Breast epithelium (tissue), 4 donors: ENCODE data around the gene CDH13. TPM values are rescaled to one million over a fixed set of nuclear protein-coding genes. Genes with fewer than 3 reads are reported as not detected.

Experiments
- DNase-seq, 2 donors: peaks; one replicate each; pipeline ENCODE4 v3.0.0-alpha.2; 2019; ENCODE audit warnings: low spot score in 2 of 2
- H3K27ac ChIP-seq, 2 donors: fragments of 200-600 bp; sonication (generic) in 1 of 2; one replicate each; pipeline ENCODE4 v1.5.1; 2016 to 2019; ENCODE audit warnings: mild to moderate bottlenecking in 1 of 2
- H3K27me3 ChIP-seq, 2 donors: fragments of 200-600 bp; sonication (generic) in 1 of 2; one replicate each; pipeline versions ENCODE4 v1.5.1 to v1.6.0; 2017 to 2019; ENCODE audit warnings: control low read depth in 1 of 2, mild to moderate bottlenecking in 1 of 2
- H3K36me3 ChIP-seq: fragments of 200-600 bp; one replicate; pipeline ENCODE4 v1.5.1; 2019
- H3K4me1 ChIP-seq, 2 donors: fragments of 200-600 bp; sonication (generic); one replicate each; pipeline ENCODE4 v1.5.1; 2016 to 2019; ENCODE audit warnings: control low read depth in 1 of 2
- H3K4me3 ChIP-seq, 3 donors: fragments of 200-600 bp; sonication (generic); 1 replicate in 2 of 3; 2 replicates in 1 of 3; pipeline ENCODE4 v1.5.1; 2016 to 2019; ENCODE audit warnings: mild to moderate bottlenecking in 3 of 3, moderate library complexity in 2 of 3
- H3K9me3 ChIP-seq, 2 donors: fragments of 200-600 bp; sonication (generic) in 1 of 2; one replicate each; pipeline ENCODE4 v1.5.1; 2016 to 2019; ENCODE audit warnings: control low read depth in 1 of 2
- CTCF ChIP-seq, 3 donors: fragments of 450-650 bp; IDR thresholded peaks; one replicate each; pipeline ENCODE4 v1.5.1; 2016 to 2017; ENCODE audit warnings: antibody characterized with exemption in 3 of 3, mild to moderate bottlenecking in 3 of 3, moderate library complexity in 3 of 3
- POLR2A ChIP-seq: fragments of 450-650 bp; IDR thresholded peaks from one replicate; pipeline ENCODE4 v1.6.1; 2016; ENCODE audit warnings: antibody characterized with exemption, mild to moderate bottlenecking, moderate library complexity
- POLR2AphosphoS5 ChIP-seq, 3 donors: sonication (generic); formaldehyde crosslinking; IDR thresholded peaks; one replicate each; pipeline ENCODE4 v1.6.1; 2017; ENCODE audit warnings: antibody characterized with exemption in 3 of 3
- intact Hi-C: fragments of 100-400 bp; cut with DNase I; formaldehyde crosslinking; loops from one replicate; pipeline ENCODE4 v1.15.1; 2023; ENCODE audit warnings: low total_unique reads
- total RNA-seq, 3 donors: library from RNA; depleted of rRNA; stranded (reverse); fragments of >200 nt; gene quantifications; one replicate each; pipeline ENCODE4 v1.1.0, GENCODE V29; 2016

CDH13 gene
- total RNA-seq, 3 donors from 2014 or later: 6.0 to 13.1 (median 11.5) TPM

GRCh38 chr16:82843606-82844271 is 217.0 kb downstream of the CDH13 start:
- peaks cover 0 to 9% of the 10 kb centered on the region in 2 donors for H3K9me3 ChIP-seq
- TF ChIP-seq CTCF (IDR thresholded peaks at IDR 0.05) (no peak), POLR2AphosphoS5 (IDR thresholded peaks at IDR 0.05) (no peak), POLR2A (no peak)
- H3K27me3 ChIP-seq: no peaks in the 10 kb centered on the region
- intact Hi-C loops: no loop called here
- H3K27ac ChIP-seq: no peak overlapping the region
- DNase-seq: no peak
- no peaks in the 10 kb centered on the region for H3K4me1 ChIP-seq
- H3K36me3 ChIP-seq: no peaks in the 10 kb centered on the region
- H3K4me3 ChIP-seq: no peak overlapping the region

GRCh38 chr16:82845116-82845515 is 218.3 kb downstream of the CDH13 start:
- Histone ChIP-seq H3K27ac (no peak overlapping the region), H3K27me3 (no peaks in the 10 kb centered on the region), H3K4me1 (no peaks in the 10 kb centered on the region), H3K4me3 (no peak overlapping the region), H3K9me3 (peaks cover 0 to 9% of the 10 kb centered on the region in 2 donors), H3K36me3 (no peaks in the 10 kb centered on the region)
- intact Hi-C loops: no loop called here
- TF ChIP-seq POLR2A: no peak
- TF ChIP-seq POLR2AphosphoS5 (IDR thresholded peaks at IDR 0.05): no peak
- TF ChIP-seq CTCF (IDR thresholded peaks at IDR 0.05): no peak
- DNase-seq: no peak

GRCh38 chr16:82846806-82847205 is 220.0 kb downstream of the CDH13 start:
- no peaks in the 10 kb centered on the region for H3K36me3 ChIP-seq
- no peaks in the 10 kb centered on the region for H3K4me1 ChIP-seq
- peaks cover 0 to 9% of the 10 kb centered on the region in 2 donors for H3K9me3 ChIP-seq
- intact Hi-C loops: no loop called here
- TF ChIP-seq POLR2A (no peak), CTCF (IDR thresholded peaks at IDR 0.05) (no peak), POLR2AphosphoS5 (IDR thresholded peaks at IDR 0.05) (no peak)
- no peak overlapping the region for H3K4me3 ChIP-seq
- H3K27me3 ChIP-seq: no peaks in the 10 kb centered on the region
- DNase-seq: no peak
- H3K27ac ChIP-seq: no peak overlapping the region

GRCh38 chr16:82848013-82848412 is 221.2 kb downstream of the CDH13 start:
- Histone ChIP-seq H3K4me3 (no peak overlapping the region), H3K9me3 (peaks cover 0 to under 1% of the 10 kb centered on the region in 2 donors), H3K27me3 (no peaks in the 10 kb centered on the region), H3K4me1 (no peaks in the 10 kb centered on the region), H3K36me3 (no peaks in the 10 kb centered on the region), H3K27ac (no peak overlapping the region)
- intact Hi-C loops: no loop called here
- DNase-seq: no peak
- TF ChIP-seq CTCF (IDR thresholded peaks at IDR 0.05) (no peak), POLR2A (no peak), POLR2AphosphoS5 (IDR thresholded peaks at IDR 0.05) (no peak)

- no peaks in the 10 kb centered on the region for H3K4me1 ChIP-seq
- no peaks in the 10 kb centered on the region for H3K36me3 ChIP-seq
- no peaks in the 10 kb centered on the region for H3K9me3 ChIP-seq
- TF ChIP-seq POLR2AphosphoS5 (IDR thresholded peaks at IDR 0.05): no peak
- no peak for TF ChIP-seq CTCF (IDR thresholded peaks at IDR 0.05)
- no peak for TF ChIP-seq POLR2A
- no peaks in the 10 kb centered on the region for H3K27me3 ChIP-seq
- no peak overlapping the region for H3K4me3 ChIP-seq
- intact Hi-C loops: no loop called here
- no peak for DNase-seq
- H3K27ac ChIP-seq: no peak overlapping the region
These were observed 225.7 kb downstream of the CDH13 start for GRCh38 chr16:82852388-82853008.
